Ascending aorta (tissue), 2 donors: ENCODE measurements around the gene HSD17B13. TPM values are rescaled to one million over a fixed set of nuclear protein-coding genes. Genes with fewer than 3 reads are reported as not detected.

Source experiments
- DNase-seq, 2 donors: peaks; one replicate each; pipeline ENCODE4 v3.0.0-alpha.2; 2019; ENCODE audit warnings: low spot score in 2 of 2
- H3K27ac ChIP-seq, 2 donors: fragments of 200-600 bp; sonication (generic); one replicate each; pipeline ENCODE4 v1.5.1; 2016 to 2017; ENCODE audit warnings: mild to moderate bottlenecking in 1 of 2
- H3K27me3 ChIP-seq: fragments of 200-600 bp; sonication (generic); one replicate; pipeline ENCODE4 v1.5.1; 2017
- H3K36me3 ChIP-seq, 2 donors: fragments of 200-600 bp; sonication (generic); one replicate each; pipeline ENCODE4 v1.5.1; 2016
- H3K4me1 ChIP-seq, 2 donors: fragments of 200-600 bp; sonication (generic); one replicate each; pipeline ENCODE4 v1.5.1; 2016 to 2017; ENCODE audit warnings: mild to moderate bottlenecking in 1 of 2
- H3K4me3 ChIP-seq, 2 donors: fragments of 200-600 bp; sonication (generic); one replicate each; pipeline ENCODE4 v1.5.1; 2016 to 2017; ENCODE audit warnings: mild to moderate bottlenecking in 1 of 2
- H3K9me3 ChIP-seq, 2 donors: fragments of 200-600 bp; sonication (generic); one replicate each; pipeline ENCODE4 v1.5.1; 2016
- CTCF ChIP-seq, 3 experiments: fragments of 200-600 bp in 2 of 3; fragments of 450-650 bp in 1 of 3; sonication (generic) in 2 of 3; IDR thresholded peaks; one replicate each; pipeline ENCODE4 v1.5.1; 2016 to 2019; ENCODE audit warnings: antibody characterized with exemption in 3 of 3, mild to moderate bottlenecking in 1 of 3, moderate library complexity in 1 of 3
- intact Hi-C: fragments of 100-400 bp; cut with DNase I; formaldehyde crosslinking; loops from one replicate; pipeline ENCODE4 v1.15.1; 2023
- total RNA-seq: library from RNA; depleted of rRNA; stranded (reverse); fragments of >200 nt; gene quantifications from one replicate; pipeline ENCODE4 v1.1.0, GENCODE V29; 2016

Gene HSD17B13
- total RNA-seq, 1 donor from 2014 or later = not detected

- peak overlapping the region in 1 of 2 donors; percentile 54 for H3K27ac ChIP-seq
These were observed 8.9 kb downstream of the HSD17B13 start for GRCh38 chr4:87313756-87314155.

DNA sequence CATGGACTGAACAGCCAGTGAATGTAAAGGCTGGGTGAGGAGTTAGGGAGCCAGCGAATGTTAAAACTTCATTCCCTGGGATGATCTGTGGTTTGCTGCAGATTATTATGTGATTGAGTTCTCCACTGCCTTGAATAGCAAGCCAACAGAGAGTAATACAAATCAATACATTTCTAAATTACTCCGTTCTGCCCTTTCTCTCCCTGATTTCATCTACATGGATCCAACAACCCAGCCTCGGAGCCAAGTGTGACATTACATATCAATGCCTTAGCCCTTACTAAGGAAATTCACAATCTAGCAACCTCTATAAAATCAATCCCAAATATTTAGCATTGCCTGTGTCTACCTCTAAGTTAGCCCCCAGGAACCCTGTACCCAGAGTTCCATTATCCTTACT, 11.0 kb downstream of the HSD17B13 start:
- Histone ChIP-seq H3K36me3 (no peaks in the 10 kb centered on the region), H3K4me3 (no peak overlapping the region), H3K4me1 (peaks cover 0 to 3% of the 10 kb centered on the region in 2 donors), H3K9me3 (no peaks in the 10 kb centered on the region), H3K27ac (no peak overlapping the region), H3K27me3 (no peaks in the 10 kb centered on the region)
- TF ChIP-seq CTCF (IDR thresholded peaks at IDR 0.05) = no peak
- intact Hi-C loops = no loop called here
- DNase-seq = no peak

More at GRCh38 chr4:87313756-87314155, 8.9 kb downstream of the HSD17B13 start:
- intact Hi-C loops = no loop called here
- peaks cover 0 to 3% of the 10 kb centered on the region in 2 donors for H3K4me1 ChIP-seq
- H3K4me3 ChIP-seq = no peak overlapping the region
- no peaks in the 10 kb centered on the region for H3K27me3 ChIP-seq
- TF ChIP-seq CTCF (IDR thresholded peaks at IDR 0.05) = no peak
- H3K9me3 ChIP-seq = no peaks in the 10 kb centered on the region
- DNase-seq = no peak
- no peaks in the 10 kb centered on the region for H3K36me3 ChIP-seq

DNA sequence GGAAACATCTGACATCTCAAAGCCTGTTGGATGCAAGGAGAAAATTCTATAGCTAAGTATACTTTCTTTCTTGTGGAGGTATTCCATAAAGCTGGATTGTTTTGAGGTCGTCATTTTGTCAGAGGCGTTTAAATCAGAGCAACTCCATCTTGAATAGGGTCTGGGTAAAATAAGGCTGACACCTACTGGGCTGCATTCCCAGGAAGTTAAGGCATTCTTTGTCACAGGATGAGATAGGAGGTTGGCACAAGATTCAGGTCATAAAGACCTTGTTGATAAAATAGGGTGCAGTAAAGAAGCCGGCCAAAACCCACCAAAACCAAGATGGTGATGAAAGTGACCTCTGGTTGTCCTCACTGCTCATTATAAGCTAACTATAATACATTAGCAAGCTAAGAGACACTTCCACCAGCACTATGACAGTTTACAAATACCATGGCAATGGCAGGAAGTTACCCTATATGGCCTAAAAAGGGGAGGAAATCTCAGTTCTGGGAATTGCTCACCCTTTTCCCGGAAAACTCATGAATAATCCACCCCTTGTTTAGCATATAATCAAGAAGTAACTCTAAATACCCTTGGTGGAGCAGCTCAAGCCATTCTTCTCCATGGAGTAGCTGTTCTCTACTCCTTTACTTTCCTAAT, 11.9 kb downstream of the HSD17B13 start:
- no peak for TF ChIP-seq CTCF (IDR thresholded peaks at IDR 0.05)
- H3K36me3 ChIP-seq = no peaks in the 10 kb centered on the region
- intact Hi-C loops = no loop called here
- no peaks in the 10 kb centered on the region for H3K9me3 ChIP-seq
- H3K27ac ChIP-seq = no peak overlapping the region
- H3K4me1 ChIP-seq = peaks cover 0 to 3% of the 10 kb centered on the region in 2 donors
- H3K27me3 ChIP-seq = no peaks in the 10 kb centered on the region
- no peak for DNase-seq
- no peak overlapping the region for H3K4me3 ChIP-seq

GRCh38 chr4:87309625-87310024, 13.1 kb downstream of the HSD17B13 start:
- Histone ChIP-seq H3K9me3 (no peaks in the 10 kb centered on the region), H3K27me3 (no peaks in the 10 kb centered on the region), H3K4me1 (peaks cover 0 to 3% of the 10 kb centered on the region in 2 donors), H3K36me3 (no peaks in the 10 kb centered on the region), H3K27ac (peak overlapping the region in 1 of 2 donors; percentile 64), H3K4me3 (no peak overlapping the region)
- intact Hi-C loops = no loop called here
- no peak for TF ChIP-seq CTCF (IDR thresholded peaks at IDR 0.05)
- peak in 1 of 2 donors; percentile 69 for DNase-seq

GRCh38 chr4:87306056-87306455, 16.6 kb downstream of the HSD17B13 start:
- H3K36me3 ChIP-seq = no peaks in the 10 kb centered on the region
- intact Hi-C loops = no loop called here
- H3K9me3 ChIP-seq = no peaks in the 10 kb centered on the region
- no peak overlapping the region for H3K27ac ChIP-seq
- peaks cover 0 to 3% of the 10 kb centered on the region in 2 donors for H3K4me1 ChIP-seq
- DNase-seq = no peak
- no peaks in the 10 kb centered on the region for H3K27me3 ChIP-seq
- no peak for TF ChIP-seq CTCF (IDR thresholded peaks at IDR 0.05)
- no peak overlapping the region for H3K4me3 ChIP-seq
